GM12873 (cell line): ENCODE measurements around the gene SLC6A3.

ENCODE experiments used
- TF ChIP-seq, protein P1 (sequence below): IDR thresholded peaks from 2 replicates; pipeline ENCODE4 v1.5.1; 2012; ENCODE audit warnings: low read depth, mild to moderate bottlenecking, moderate library complexity, low read length, control low read depth; ENCODE audit not compliant: insufficient read depth; ENCODE audit errors: missing control alignments

Gene SLC6A3

DNA sequence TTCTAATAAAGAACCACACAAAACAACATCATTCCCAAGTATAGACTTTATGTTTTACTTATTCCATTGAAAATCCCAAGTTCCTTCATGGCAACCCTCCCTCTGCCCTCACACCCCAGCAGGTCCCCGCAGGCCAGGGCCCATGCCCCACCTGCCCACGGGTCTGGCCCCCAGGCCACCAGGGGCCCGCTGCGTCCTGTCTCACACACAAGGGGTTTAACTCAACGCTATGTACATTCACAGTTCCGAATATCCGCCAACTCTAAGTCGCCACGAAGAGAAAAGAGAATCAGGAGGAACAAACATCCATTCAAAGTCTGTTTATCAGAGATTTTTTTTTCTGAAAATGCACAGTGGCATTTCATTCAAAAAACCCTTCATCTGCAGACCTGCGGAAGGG, 16.2 kb upstream of the SLC6A3 start:
- TF ChIP-seq, protein P1, sequence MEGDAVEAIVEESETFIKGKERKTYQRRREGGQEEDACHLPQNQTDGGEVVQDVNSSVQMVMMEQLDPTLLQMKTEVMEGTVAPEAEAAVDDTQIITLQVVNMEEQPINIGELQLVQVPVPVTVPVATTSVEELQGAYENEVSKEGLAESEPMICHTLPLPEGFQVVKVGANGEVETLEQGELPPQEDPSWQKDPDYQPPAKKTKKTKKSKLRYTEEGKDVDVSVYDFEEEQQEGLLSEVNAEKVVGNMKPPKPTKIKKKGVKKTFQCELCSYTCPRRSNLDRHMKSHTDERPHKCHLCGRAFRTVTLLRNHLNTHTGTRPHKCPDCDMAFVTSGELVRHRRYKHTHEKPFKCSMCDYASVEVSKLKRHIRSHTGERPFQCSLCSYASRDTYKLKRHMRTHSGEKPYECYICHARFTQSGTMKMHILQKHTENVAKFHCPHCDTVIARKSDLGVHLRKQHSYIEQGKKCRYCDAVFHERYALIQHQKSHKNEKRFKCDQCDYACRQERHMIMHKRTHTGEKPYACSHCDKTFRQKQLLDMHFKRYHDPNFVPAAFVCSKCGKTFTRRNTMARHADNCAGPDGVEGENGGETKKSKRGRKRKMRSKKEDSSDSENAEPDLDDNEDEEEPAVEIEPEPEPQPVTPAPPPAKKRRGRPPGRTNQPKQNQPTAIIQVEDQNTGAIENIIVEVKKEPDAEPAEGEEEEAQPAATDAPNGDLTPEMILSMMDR: no peak

DNA sequence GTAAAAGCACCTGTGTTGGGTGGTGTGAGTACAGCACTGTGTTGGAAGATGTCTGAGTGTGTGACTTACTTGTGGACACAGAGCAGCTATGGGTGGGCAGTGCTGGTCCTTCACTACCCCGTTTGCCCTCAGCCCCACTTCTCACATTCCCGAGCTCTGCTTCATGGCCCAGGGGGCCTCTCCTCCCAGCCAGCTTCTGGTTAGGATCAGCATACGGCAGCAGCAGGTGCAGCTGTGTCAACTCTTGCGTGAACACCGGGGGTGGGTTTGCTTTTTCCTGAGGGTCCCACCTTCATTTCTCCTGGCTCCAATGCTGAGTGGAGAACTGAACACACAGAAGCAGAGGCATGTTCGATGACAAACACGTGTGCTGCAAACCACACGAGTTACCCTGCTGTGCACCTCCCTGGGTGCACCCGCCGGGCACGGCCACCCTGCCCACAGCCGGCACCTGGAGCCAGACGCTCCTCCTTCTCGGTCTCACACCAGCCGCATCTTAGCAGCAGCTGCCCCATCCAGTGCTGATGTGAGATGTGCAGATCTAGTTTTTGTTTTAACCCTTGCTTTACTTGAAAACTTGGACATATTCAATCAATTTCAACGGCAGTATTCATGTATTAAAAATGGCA, 14.9 kb upstream of the SLC6A3 start:
- TF ChIP-seq, protein P1: no peak

DNA sequence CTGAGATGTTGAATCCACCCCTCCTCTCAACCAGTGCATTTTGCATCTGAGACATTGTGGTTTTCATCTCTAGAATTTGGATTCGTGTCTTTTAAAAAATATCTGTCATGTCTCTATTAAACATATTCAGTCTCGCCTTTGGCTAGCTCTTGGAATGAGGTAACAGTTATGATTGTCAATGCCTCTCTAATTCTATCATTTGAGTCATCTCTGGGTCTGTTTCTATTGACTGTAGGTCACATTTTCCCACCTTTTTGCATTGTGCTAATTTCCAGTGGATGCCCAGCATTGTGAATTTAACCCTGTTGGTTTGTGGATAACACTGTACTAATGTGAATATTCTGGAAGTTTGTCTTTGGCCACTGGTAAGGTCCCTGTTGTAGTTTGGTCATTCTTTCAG, 8.4 kb upstream of the SLC6A3 start:
- TF ChIP-seq, protein P1: no peak

DNA sequence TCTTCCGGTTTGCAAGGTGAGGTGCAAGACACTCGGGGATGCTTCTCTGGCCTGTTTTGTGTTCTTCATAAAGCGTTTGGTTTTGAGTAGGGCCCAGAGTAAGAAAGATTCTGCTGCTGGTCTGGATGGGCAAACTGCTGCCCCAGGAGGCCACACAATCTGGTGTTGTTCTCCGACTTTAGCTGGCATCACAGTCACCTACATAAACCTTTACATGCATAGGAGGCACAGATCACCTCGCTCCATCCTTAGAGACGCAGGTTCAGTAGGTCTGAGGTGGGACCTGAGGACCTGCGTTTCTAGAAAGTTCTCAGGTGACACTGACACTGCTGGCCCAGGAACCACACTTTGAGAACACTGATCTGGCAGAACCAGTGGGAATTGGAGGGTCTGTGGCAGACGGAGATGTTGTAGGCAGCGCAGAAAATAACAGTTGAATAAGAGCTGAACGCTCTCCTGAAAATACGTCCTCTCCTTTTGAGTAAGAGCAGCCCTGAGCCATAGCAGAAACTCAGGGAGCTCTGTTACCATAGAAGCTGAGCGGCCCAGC, 3.9 kb upstream of the SLC6A3 start:
- TF ChIP-seq, protein P1: no peak

DNA sequence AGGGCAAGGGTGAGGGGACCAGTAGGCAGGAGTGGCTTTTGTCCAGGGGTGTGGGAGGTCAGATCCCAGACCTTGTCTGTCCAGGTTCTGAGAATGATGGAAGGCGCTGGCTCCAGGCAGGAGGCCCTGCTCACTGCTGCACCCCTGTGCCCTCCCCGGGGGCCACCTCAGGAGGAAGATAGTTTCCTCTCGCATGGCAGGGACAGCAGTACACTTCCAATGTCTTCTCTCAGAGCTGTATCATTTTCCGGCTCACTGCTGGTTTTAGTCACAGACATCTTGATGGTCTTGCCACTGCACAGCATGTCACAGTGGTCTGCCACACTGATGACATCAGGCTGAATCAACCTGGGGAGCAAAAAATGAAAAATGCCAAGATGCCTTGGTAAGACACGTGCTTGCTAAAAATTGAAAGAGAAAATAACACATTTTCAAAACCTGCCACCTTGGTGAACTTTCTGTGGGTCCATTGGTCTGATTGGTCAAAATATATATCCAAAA, 3.3 kb upstream of the SLC6A3 start:
- TF ChIP-seq, protein P1: no peak

DNA sequence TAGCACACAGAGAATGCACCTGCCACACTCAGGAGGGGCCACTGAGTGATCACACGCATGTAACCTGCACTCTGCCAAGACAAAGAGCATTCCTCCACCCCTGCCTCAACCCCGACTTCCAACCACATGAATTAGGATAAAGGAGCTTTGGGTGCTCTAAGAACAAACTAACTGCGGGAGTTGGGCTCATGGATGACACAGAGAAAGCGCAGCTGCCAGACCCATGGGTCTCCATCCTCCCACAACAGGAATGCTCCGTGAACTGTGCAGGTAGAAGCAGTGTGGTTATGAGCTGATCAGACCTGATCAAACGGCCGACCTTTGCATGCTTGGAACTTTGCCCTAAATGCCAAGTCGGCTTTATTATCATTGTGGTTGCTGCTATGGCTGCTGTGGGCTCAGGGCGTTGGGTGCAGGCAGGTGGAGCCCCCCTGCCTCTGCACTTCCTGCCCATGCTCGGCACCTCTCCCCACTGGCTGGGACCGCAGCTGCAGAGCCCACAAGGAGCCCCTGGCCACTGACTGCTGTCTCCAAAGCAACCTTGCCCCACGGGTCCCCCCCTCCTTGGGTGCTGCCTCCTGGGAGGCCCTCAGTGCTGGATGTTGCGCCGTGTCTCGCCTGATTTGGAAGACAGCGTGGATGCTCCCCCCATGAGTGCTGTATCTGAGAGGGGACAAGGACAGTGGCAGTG, 2.6 kb upstream of the SLC6A3 start:
- TF ChIP-seq, protein P1: no peak

DNA sequence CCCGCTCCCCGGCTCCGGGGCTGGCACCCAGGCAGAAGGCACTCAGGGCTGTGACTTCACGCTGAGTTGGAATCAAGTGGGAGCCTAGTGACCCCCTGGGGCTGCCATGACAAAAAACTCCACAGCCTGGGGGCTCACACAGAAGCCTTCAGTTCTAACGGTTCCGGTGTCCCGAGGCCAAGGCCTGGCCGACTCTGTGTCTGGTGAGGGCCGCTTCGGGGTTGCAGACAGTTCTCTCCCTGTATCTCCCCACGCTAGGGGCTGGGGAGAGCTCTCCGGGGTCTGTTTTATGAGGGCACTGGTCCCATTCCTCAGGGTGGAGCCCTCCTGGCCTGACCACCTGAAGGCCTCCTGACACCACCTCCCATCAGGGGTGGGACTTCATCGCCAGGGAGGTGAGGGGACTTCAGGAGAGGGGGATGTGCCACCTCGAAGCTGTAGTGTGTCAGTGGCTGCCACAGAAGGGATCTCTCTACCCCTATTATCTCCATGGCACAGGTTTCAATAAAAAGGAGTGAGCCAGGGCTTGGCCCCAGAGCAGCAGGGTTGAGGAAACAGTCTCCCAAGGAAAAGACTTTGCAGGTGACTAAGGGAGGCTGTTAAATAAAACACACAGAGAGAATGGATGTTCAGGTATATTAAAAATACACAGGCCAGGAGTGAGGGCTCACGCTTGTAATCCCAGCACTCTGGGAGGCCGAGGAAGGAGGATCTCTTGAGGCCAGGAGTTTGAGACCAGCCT, 1.5 kb upstream of the SLC6A3 start:
- TF ChIP-seq, protein P1: no peak
